ENCODE results near the gene CHMP4B.

The CHMP4B gene

DNA sequence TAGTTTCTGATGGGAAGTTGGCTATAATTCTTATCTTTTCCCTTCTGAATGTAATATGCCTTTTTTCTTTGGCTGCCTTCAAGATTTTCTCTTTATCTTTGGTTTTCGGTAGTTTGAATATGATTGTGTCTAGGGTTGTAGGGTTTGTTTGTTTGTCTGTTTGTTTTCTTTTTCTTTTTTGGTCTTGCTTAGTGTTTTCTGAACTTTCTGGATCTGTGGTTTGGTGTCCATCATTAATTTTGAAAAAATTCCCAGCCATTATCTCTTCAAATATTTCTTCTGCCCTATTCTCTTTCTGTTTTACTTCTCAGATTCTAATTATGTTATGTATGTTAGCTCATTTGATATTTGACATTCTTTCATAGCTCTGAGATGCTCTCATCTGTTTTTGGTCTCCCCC lies 79.4 kb downstream of the CHMP4B start:
- H3K4me3 ChIP-seq (ENCODE audit: low read depth, low read length), result no peak overlapping the region

DNA sequence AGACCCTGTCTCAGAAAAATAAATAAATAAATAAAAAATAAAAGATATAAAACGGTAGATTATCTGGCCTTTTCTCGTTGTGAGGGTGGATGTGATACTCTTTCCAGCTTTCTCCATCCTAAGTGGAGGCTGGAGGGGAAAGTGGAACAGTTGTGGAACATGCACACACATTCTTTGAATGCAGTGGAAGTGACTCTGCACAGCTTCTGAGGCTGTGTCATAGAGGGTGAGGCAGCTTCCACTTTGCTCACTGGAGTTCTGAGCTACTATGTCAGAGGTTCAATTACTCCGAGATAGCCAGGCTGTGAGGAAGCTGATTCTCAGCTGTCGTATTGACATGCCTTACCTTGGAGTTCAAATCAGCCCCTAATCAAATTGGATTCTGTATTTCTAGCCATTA lies 82.2 kb downstream of the CHMP4B start:
- no peak overlapping the region for H3K4me3 ChIP-seq (ENCODE audit: low read depth, low read length)

DNA sequence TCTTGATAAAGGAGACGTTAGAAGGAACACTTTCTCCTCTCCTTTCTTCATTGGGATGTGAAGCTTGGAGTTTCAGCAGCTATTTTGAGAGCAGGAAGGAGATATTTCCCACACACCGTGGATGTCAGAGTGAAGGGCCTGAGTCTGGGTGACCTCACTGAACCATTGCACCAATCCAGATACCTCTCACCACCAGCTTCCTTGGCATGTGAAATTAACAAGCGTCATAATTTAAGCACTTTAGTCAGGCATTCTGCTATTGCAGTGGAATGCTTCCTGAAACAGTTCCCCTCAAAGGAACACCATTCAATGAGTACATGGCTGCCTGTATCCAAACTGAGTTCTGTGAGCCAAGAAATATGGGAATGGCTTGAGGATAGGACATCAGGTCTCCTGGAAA lies 83.7 kb downstream of the CHMP4B start:
- H3K4me3 ChIP-seq (ENCODE audit: low read depth, low read length), result no peak overlapping the region

DNA sequence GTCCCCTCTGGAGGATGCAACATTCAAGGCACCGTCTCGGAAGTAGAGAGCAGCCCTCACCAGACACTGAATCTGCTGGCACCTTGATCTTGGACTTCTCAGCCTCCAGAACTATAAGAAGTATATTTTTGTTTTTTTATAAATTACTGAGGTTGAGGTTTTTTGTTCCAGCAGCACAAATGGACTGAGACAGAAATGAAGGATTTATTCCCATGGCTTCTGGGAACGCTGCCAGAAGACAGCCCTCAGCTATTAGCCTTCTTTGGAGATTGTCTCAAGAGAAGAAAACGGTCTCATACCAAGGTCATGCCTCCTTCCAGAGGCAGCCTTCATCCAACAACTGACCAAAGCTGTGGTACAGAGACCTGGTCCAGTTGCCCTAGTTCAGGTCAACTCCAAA lies 85.4 kb downstream of the CHMP4B start:
- H3K4me3 ChIP-seq (ENCODE audit: low read depth, low read length), result no peak overlapping the region

DNA sequence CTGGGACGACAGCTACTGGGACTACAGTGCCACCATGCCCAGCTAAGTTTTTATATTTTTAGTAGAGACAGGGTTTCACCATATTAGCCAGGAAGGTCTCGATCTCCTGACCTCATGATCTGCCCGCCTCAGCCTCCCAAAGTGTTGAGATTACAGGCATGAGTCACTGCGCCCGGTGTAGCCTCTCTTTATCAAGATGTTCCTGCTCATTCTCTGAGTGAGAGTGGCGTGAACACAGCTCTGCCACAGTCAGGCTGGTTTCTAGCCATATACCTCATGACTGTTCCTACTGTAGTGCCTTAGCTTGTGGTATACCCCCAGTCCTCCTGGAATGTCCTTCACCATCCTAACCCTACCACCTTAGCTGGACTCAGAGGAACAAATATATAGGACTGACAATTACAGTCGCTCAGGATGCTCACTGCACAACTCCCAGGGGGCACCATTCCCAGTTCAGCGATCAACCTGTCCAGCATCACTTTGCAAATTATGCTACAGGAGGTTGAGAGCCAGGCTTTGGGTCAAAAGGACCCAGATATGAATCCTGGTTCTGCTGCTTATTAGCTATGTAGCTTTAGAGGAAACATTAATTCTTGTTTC lies 86.3 kb downstream of the CHMP4B start:
- no peak overlapping the region for H3K4me3 ChIP-seq (ENCODE audit: low read depth, low read length)

DNA sequence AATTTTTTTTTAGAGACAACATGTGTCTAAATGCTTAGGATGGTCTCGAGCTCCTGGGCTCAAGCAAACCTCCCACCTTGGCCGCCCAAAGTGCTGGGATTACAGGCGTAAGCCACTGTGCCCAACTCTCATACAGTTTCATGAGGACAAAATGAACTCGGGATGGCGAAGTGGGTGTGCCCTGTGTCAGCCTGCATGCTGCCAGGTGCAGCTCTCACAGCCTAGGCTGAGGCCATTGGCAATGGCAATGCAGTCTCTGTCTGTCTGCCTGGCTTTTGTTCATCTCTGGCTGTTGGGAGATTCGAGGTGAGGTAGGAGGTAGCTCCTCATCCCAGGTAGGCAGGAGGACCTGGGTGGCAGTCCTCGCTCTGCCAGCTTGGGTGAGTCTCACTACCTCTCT lies 88.0 kb downstream of the CHMP4B start:
- no peak overlapping the region for H3K4me3 ChIP-seq (ENCODE audit: low read depth, low read length)

DNA sequence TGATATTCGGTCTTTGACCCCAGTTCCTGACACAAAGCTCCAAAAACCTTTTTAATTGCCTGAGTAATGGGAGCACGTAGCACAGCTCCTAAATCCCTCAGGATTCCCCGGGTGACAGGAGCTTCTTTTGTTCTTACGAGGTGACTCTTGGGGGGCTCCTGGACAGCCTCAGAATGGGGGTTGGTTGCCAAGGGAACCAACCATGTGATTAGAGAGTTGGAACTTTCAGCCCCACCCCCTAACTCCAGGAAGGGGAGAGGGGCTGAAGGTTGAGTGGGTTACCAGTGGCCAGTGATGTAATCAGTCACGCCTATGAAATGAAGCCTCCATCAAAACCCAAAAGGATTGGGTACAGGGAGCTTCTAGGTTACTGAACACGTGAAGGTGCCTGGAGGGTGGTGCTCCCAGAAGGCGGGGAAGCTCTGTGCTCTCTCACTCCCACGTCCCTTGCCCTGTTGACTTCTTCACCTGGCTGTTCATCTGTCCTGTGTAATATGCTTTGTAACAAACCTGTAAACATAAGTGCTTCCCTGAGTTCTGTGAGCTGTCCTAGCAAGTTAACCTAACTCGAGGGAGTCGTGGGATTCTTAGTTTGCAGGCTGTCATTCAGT lies 89.5 kb downstream of the CHMP4B start:
- no peak overlapping the region for H3K4me3 ChIP-seq (ENCODE audit: low read depth, low read length)

DNA sequence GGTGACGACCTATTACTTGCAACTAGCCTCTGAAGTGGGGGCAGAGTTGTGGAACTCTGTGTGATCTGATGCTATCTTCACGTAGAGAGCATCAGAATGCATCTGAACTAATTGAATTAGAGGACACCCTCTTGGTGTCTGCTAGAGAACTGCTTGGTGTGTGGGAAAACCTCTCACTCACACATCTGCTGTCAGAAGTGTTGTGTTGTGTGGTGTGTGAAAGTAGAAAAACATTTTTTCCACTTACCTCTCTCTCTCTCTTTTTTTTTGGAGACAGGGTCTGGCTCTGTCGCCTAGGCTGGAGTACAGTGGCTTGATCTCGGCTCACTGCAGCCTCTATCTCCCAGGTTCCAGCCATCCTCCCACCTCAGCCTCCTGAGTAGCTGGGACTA lies 90.0 kb downstream of the CHMP4B start:
- H3K4me3 ChIP-seq (ENCODE audit: low read depth, low read length), result no peak overlapping the region

DNA sequence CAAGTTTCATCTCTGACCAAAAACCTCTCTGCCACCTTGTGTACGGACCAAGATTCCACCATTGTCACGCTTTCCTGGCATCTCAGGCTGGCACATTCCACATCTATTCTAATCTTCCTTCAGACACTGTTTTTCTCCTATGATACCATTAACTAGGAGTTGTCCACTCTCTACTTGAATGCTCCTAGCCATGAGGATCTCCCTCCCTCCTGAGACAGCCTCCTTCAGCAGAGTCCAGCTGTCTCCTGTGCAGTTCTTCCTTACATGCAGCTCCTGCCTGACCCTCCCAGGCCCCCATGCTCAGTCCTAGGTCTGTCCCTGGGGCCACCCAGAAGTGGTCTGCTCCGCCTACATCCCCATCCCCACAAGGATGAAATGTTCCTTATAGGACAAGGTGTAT lies 90.9 kb downstream of the CHMP4B start:
- no peak overlapping the region for H3K4me3 ChIP-seq (ENCODE audit: low read depth, low read length)
